Measurements from ENCODE around the gene PERM1.
"Not testable (repeated sequence)": the region's sequence is repeated elsewhere in the genome, so short reads cannot be mapped to it uniquely, and the experiment has no call there.

- TF ChIP-seq, protein P1, sequence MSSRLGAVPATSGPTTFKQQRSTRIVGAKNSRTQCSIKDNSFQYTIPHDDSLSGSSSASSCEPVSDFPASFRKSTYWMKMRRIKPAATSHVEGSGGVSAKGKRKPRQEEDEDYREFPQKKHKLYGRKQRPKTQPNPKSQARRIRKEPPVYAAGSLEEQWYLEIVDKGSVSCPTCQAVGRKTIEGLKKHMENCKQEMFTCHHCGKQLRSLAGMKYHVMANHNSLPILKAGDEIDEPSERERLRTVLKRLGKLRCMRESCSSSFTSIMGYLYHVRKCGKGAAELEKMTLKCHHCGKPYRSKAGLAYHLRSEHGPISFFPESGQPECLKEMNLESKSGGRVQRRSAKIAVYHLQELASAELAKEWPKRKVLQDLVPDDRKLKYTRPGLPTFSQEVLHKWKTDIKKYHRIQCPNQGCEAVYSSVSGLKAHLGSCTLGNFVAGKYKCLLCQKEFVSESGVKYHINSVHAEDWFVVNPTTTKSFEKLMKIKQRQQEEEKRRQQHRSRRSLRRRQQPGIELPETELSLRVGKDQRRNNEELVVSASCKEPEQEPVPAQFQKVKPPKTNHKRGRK (CRISPR knock-in tag; IDR thresholded peaks at IDR 0.05; ENCODE audit: borderline replicate concordance): not testable (repeated sequence)
- TF ChIP-seq, protein P2, sequence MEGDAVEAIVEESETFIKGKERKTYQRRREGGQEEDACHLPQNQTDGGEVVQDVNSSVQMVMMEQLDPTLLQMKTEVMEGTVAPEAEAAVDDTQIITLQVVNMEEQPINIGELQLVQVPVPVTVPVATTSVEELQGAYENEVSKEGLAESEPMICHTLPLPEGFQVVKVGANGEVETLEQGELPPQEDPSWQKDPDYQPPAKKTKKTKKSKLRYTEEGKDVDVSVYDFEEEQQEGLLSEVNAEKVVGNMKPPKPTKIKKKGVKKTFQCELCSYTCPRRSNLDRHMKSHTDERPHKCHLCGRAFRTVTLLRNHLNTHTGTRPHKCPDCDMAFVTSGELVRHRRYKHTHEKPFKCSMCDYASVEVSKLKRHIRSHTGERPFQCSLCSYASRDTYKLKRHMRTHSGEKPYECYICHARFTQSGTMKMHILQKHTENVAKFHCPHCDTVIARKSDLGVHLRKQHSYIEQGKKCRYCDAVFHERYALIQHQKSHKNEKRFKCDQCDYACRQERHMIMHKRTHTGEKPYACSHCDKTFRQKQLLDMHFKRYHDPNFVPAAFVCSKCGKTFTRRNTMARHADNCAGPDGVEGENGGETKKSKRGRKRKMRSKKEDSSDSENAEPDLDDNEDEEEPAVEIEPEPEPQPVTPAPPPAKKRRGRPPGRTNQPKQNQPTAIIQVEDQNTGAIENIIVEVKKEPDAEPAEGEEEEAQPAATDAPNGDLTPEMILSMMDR (IDR thresholded peaks at IDR 0.05): not testable (repeated sequence)
- not testable (repeated sequence) for TF ChIP-seq E2F1 (CRISPR knock-in tag; IDR thresholded peaks at IDR 0.05); NFYB (CRISPR knock-in tag; conservative IDR thresholded peaks at IDR 0.05; ENCODE audit: low read depth); ATF2 (CRISPR knock-in tag; IDR thresholded peaks at IDR 0.05; ENCODE audit: borderline replicate concordance, low read depth); PREB (CRISPR knock-in tag; IDR thresholded peaks at IDR 0.05; ENCODE audit: borderline replicate concordance); STAT6 (CRISPR knock-in tag; conservative IDR thresholded peaks at IDR 0.05; ENCODE audit: low read depth); MXD4 (CRISPR knock-in tag; IDR thresholded peaks at IDR 0.05; ENCODE audit: borderline replicate concordance)
These were observed 9.4 kb upstream of the PERM1 start for GRCh38 chr1:991275-991674.

Measured in WTC11 (cell line).